Nephron (organoid): ENCODE data around the gene TIMM10B.

Experiments used
- H3K27ac Mint-ChIP-seq, 3 experiments: 2 replicates each; pipeline ENCODE4 v1.8.0; 2020; ENCODE audit warnings: mixed read lengths in 3 of 3, mild to moderate bottlenecking in 2 of 3, moderate library complexity in 1 of 3
- H3K27me3 Mint-ChIP-seq: 2 replicates; pipeline ENCODE4 v1.8.0; 2021; ENCODE audit warnings: low read depth, mild to moderate bottlenecking, moderate library complexity, mixed read lengths
- H3K36me3 Mint-ChIP-seq: 2 replicates; pipeline ENCODE4 v1.8.0; 2020; ENCODE audit warnings: low read depth, mixed read lengths
- H3K4me1 Mint-ChIP-seq: 2 replicates; pipeline ENCODE4 v1.8.0; 2020; ENCODE audit warnings: mixed read lengths
- H3K4me3 Mint-ChIP-seq, 3 experiments: 2 replicates each; pipeline ENCODE4 v1.8.0; 2020; ENCODE audit warnings: mild to moderate bottlenecking in 3 of 3, mixed read lengths in 3 of 3, moderate library complexity in 2 of 3
- H3K9me3 Mint-ChIP-seq: 2 replicates; pipeline ENCODE4 v1.8.0; 2020; ENCODE audit warnings: mixed read lengths
- TF ChIP-seq, protein P1 (sequence below), 3 experiments: fragments of 200-600 bp; sonication (generic); IDR thresholded peaks; one replicate each; pipeline ENCODE4 v1.5.0; 2021; ENCODE audit warnings: antibody characterized with exemption in 3 of 3; ENCODE audit not compliant: unreplicated experiment in 3 of 3

Gene TIMM10B

DNA sequence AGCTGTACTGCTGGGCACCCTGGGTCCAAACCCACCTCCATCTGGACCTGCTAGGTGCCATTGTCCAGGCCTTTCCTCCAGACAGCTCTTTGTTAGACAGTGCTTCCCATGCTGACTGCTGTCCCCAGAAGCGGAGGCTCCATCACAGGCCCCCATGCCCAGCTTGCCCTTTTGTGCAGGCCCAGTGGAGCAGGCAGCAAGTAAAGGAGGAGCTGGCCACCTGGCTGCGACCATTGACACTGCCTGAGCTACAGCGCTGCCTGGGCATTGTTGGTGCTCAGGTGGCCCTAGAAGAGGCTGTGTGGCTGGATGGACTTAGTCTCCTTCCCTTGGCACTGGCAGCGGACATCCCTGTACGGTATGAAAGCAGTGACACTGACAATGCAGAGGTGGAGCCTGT, 17.2 kb downstream of the TIMM10B start:
- H3K27me3 Mint-ChIP-seq = no peaks in the 10 kb centered on the region
- H3K36me3 Mint-ChIP-seq = peaks cover 9% of the 10 kb centered on the region
- H3K4me3 Mint-ChIP-seq = no peak overlapping the region
- TF ChIP-seq, protein P1, sequence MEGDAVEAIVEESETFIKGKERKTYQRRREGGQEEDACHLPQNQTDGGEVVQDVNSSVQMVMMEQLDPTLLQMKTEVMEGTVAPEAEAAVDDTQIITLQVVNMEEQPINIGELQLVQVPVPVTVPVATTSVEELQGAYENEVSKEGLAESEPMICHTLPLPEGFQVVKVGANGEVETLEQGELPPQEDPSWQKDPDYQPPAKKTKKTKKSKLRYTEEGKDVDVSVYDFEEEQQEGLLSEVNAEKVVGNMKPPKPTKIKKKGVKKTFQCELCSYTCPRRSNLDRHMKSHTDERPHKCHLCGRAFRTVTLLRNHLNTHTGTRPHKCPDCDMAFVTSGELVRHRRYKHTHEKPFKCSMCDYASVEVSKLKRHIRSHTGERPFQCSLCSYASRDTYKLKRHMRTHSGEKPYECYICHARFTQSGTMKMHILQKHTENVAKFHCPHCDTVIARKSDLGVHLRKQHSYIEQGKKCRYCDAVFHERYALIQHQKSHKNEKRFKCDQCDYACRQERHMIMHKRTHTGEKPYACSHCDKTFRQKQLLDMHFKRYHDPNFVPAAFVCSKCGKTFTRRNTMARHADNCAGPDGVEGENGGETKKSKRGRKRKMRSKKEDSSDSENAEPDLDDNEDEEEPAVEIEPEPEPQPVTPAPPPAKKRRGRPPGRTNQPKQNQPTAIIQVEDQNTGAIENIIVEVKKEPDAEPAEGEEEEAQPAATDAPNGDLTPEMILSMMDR (IDR thresholded peaks at IDR 0.05; ENCODE audit: unreplicated experiment in 3 of 3) = no peak
- H3K9me3 Mint-ChIP-seq = no peaks in the 10 kb centered on the region
- no peaks in the 10 kb centered on the region for H3K4me1 Mint-ChIP-seq
- no peak overlapping the region for H3K27ac Mint-ChIP-seq

DNA sequence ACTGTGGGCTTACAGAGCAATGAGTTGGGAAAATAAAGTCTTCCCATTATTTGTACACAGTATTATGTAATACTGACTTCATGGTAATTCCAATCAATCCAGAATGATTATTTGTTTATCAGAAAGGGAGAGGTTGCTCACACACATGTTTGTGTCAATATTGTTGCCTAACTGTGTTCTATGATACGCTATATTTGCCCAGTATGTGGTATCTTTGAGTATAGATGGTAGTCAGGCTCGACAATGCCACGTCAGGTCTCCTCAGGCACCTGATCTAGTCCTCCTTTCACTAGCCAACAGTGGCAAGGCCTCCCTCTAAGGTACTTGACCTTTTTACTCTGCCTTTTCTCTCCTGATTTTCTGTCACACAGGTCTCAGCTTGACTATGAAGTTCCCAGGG, 21.1 kb downstream of the TIMM10B start:
- no peaks in the 10 kb centered on the region for H3K27me3 Mint-ChIP-seq
- H3K9me3 Mint-ChIP-seq = no peaks in the 10 kb centered on the region
- H3K4me3 Mint-ChIP-seq = no peak overlapping the region
- H3K36me3 Mint-ChIP-seq = peaks cover 6% of the 10 kb centered on the region
- H3K4me1 Mint-ChIP-seq = no peaks in the 10 kb centered on the region
- no peak overlapping the region for H3K27ac Mint-ChIP-seq
- TF ChIP-seq, protein P1 (IDR thresholded peaks at IDR 0.05; ENCODE audit: unreplicated experiment in 3 of 3) = no peak

DNA sequence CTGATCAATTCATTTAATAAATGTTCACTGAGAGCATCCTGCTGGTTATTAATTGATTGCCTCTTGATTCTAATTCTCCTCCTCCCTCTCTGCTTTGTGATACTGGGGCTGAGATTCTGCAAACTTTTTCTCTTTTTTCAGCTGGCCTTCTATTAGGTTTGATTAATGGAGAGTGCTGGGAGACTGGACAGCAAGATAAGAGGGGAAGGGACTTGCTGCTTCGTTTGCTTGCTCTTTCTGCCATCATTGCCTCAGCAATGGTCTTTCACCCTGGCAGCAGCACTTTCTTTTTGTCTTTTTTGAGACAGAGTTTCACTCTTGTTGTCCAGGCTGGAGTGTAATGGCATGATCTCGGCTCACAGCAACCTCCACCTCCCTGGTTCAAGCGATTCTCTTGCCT, 22.9 kb downstream of the TIMM10B start:
- H3K27me3 Mint-ChIP-seq = no peaks in the 10 kb centered on the region
- no peak overlapping the region for H3K4me3 Mint-ChIP-seq
- TF ChIP-seq, protein P1 (IDR thresholded peaks at IDR 0.05; ENCODE audit: unreplicated experiment in 3 of 3) = no peak
- no peaks in the 10 kb centered on the region for H3K4me1 Mint-ChIP-seq
- no peak overlapping the region for H3K27ac Mint-ChIP-seq
- H3K9me3 Mint-ChIP-seq = no peaks in the 10 kb centered on the region
- H3K36me3 Mint-ChIP-seq = peaks cover 6% of the 10 kb centered on the region

DNA sequence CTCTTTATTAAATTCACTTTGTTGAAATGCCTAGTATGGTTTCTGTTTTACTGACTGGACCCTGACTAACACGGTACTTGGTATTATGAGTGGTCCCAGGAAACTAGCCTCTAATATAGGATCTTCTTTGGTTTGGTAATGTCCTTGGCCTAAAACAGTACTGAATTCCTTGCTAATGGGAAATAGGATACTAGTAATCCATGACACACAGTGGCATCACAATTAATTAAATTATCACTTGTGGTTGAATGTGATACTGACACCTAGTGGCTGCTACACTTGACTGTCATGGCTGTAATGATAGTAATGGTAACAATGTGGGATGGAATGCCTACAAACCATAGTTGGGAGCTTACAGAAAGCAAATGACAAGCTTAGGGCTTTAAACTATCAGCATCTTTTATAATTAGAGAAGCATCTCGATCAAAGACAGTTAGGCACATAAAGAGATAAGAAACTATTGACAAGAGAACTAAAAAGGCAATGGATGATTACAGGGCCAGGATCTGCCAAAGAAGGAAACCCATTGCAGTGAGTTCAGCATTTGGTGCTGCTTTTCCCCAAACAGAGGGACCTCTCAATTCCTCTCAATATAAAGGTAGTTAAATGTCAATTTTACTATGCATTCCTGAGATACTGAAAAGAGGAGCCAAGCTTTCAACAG, 24.4 kb downstream of the TIMM10B start:
- Mint-ChIP-seq H3K27me3 (no peaks in the 10 kb centered on the region), H3K9me3 (no peaks in the 10 kb centered on the region), H3K27ac (no peak overlapping the region), H3K4me3 (no peak overlapping the region), H3K4me1 (no peaks in the 10 kb centered on the region), H3K36me3 (peaks cover 12% of the 10 kb centered on the region)
- TF ChIP-seq, protein P1 (IDR thresholded peaks at IDR 0.05; ENCODE audit: unreplicated experiment in 3 of 3) = peak; percentile 68 to 87 (median 77)

DNA sequence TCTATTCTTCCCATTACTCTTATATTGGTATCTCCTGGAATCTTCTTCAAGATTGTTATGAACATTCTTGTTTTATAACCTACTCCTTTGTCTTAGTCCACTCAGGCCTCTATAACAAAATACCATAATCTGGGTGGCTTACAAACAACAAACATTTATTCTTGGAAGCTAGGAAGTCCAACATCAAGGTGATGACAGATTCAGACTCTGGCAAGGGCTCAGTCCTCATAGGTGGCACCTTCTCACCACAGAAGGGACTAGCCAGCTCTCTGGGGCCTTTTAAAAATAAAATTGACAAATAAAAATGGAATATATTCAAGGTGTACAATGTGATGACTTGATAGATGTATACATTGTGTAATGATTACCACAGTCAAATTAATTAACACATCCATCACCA, 35.6 kb downstream of the TIMM10B start:
- H3K27me3 Mint-ChIP-seq = no peaks in the 10 kb centered on the region
- no peak overlapping the region for H3K27ac Mint-ChIP-seq
- H3K4me3 Mint-ChIP-seq = no peak overlapping the region

More for the DNA sequence above, 35.6 kb downstream of the TIMM10B start:
- peaks cover 76% of the 10 kb centered on the region for H3K36me3 Mint-ChIP-seq
- TF ChIP-seq, protein P1 (IDR thresholded peaks at IDR 0.05; ENCODE audit: unreplicated experiment in 3 of 3) = no peak
- no peaks in the 10 kb centered on the region for H3K4me1 Mint-ChIP-seq
- peaks cover 7% of the 10 kb centered on the region for H3K9me3 Mint-ChIP-seq
